K562 (cell line): ENCODE measurements around the gene CARMIL3. TPM values are rescaled to one million over a fixed set of nuclear protein-coding genes. Genes with fewer than 3 reads are reported as not detected.
A peak's percentile ranks its signal among the peaks of the same experiment; 100 is the strongest.

Source experiments
- ATAC-seq: fragments of 200-7000 bp; cut with Tn5 transposase; 3 replicates; pipeline ENCODE4 v1.9.1; 2020; ENCODE audit warnings: moderate library complexity
- Bru-seq: library from RNA; stranded (reverse); fragments of 400-500 nt; gene quantifications from one replicate; lab custom pipeline; 2021; lab: Mats Ljungman, UMichigan
- BruChase-seq, 2 experiments: library from RNA; stranded (reverse); fragments of 400-500 nt; gene quantifications; one replicate each; lab custom pipeline; 2021; lab: Mats Ljungman, UMichigan
- BruUV-seq: library from RNA; stranded (reverse); fragments of 400-500 nt; replicated peaks from 2 replicates; lab custom pipeline; 2021; lab: Mats Ljungman, UMichigan
- CTCF ChIA-PET: fragments of 300-600 bp; formaldehyde crosslinking; extraction: SDS; loops from one replicate; lab custom pipeline; 2021; ENCODE audit warnings: low intra/inter-chr PET ratio; lab: Yijun Ruan, JAX
- POLR2A ChIA-PET: fragments of 300-600, 350-650 bp; sonication (Branson Sonifier 250); formaldehyde crosslinking; extraction: SDS; loops from one replicate; lab custom pipeline; 2021; ENCODE audit warnings: antibody characterized with exemption, inconsistent platforms; lab: Yijun Ruan, JAX
- DNase-seq, 4 experiments: peaks; one replicate each; pipeline versions ENCODE4 v3.0.0 to v3.0.0-alpha.2; 2011 to 2018; ENCODE audit warnings: low spot score in 3 of 4, mixed read lengths in 3 of 4; ENCODE audit errors: extremely low read depth in 1 of 4
- FAIRE-seq: peaks from 2 replicates; lab custom pipeline; 2011; peaks lifted over from hg19 to GRCh38; lab: Jason Lieb, UNC
- H2AFZ ChIP-seq: 2 replicates; pipeline ENCODE4 v1.6.0; 2011; ENCODE audit warnings: low read depth, low read length, control low read depth, inconsistent platforms
- H3K27ac ChIP-seq: fragments of 200-600 bp; 3 replicates; pipeline ENCODE4 v1.8.0; 2011; ENCODE audit warnings: low read depth, mild to moderate bottlenecking, control low read depth, inconsistent platforms, low read length, moderate library complexity, mixed read lengths; ENCODE audit errors: extremely low read depth
- H3K27me3 ChIP-seq, 2 experiments: fragments of 300-600 bp in 1 of 2; 2 replicates in 1 of 2; 3 replicates in 1 of 2; pipeline versions ENCODE4 v1.6.0 to v1.8.0; 2011; ENCODE audit warnings: inconsistent platforms in 2 of 2, low read length in 2 of 2, mild to moderate bottlenecking in 1 of 2, mixed read lengths in 1 of 2, moderate library complexity in 1 of 2; ENCODE audit not compliant: control insufficient read depth in 2 of 2, insufficient read depth in 2 of 2
- H3K36me3 ChIP-seq: fragments of 300-600 bp; 3 replicates; pipeline ENCODE4 v1.8.0; 2011; ENCODE audit warnings: mild to moderate bottlenecking, low read length, inconsistent platforms; ENCODE audit not compliant: control insufficient read depth, insufficient read depth
- H3K4me1 ChIP-seq, 2 experiments: fragments of 200-600 bp in 1 of 2; replicated peaks in 1 of 2; 2 replicates in 1 of 2; 3 replicates in 1 of 2; pipeline versions ENCODE4 v1.5.1 to v1.8.0; 2011; ENCODE audit warnings: inconsistent platforms in 2 of 2, low read length in 2 of 2, mild to moderate bottlenecking in 1 of 2, mixed read lengths in 1 of 2, moderate library complexity in 1 of 2; ENCODE audit not compliant: control insufficient read depth in 2 of 2, insufficient read depth in 2 of 2
- H3K4me2 ChIP-seq: 2 replicates; pipeline ENCODE4 v1.6.1; 2011; ENCODE audit warnings: low read length, control low read depth, inconsistent platforms, mixed read lengths; ENCODE audit not compliant: insufficient read depth
- H3K4me3 ChIP-seq: fragments of 200-600 bp; sonication (generic), shearing (Covaris generic); 2 replicates; pipeline ENCODE4 v1.5.1; 2016; ENCODE audit warnings: control low read depth, inconsistent platforms
- H3K79me2 ChIP-seq: fragments of 200-600 bp; 3 replicates; pipeline ENCODE4 v1.8.0; 2011; ENCODE audit warnings: low read length, inconsistent platforms; ENCODE audit not compliant: control insufficient read depth, insufficient read depth
- H3K9ac ChIP-seq, 2 experiments: 2 replicates each; pipeline versions ENCODE4 v1.6.0 to v1.6.1; 2011; ENCODE audit warnings: low read depth in 2 of 2, low read length in 2 of 2, control low read depth in 1 of 2, inconsistent platforms in 1 of 2, mild to moderate bottlenecking in 1 of 2, mixed read lengths in 1 of 2; ENCODE audit not compliant: insufficient read depth in 1 of 2
- H3K9me1 ChIP-seq: one replicate; pipeline ENCODE4 v1.6.0; 2011; ENCODE audit warnings: inconsistent platforms, mild to moderate bottlenecking, low read length, moderate library complexity; ENCODE audit not compliant: control insufficient read depth, insufficient read depth
- H3K9me3 ChIP-seq: replicated peaks from 2 replicates; pipeline ENCODE4 v1.5.1; 2011; ENCODE audit warnings: low read depth, low read length, inconsistent platforms; ENCODE audit not compliant: control insufficient read depth, insufficient read depth
- H4K20me1 ChIP-seq: replicated peaks from 2 replicates; pipeline ENCODE4 v1.6.1; 2011; ENCODE audit warnings: low read length, inconsistent platforms, mixed read lengths; ENCODE audit not compliant: control insufficient read depth, insufficient read depth
- CEBPG ChIP-seq, 3 experiments: fragments of 200-800 bp in 1 of 3; sonication (Bioruptor generic) in 1 of 3; sonication (generic) in 1 of 3; formaldehyde crosslinking in 1 of 3; IDR thresholded peaks in 2 of 3; conservative IDR thresholded peaks in 1 of 3; 2 replicates each; pipeline versions ENCODE4 v1.6.1 to v1.8.0; 2016 to 2022; ENCODE audit warnings: missing compliant biosample characterization in 2 of 3, missing genetic modification characterization in 2 of 3, mild to moderate bottlenecking in 1 of 3, missing genetic modification reagents in 1 of 3
- CHD2 ChIP-seq: IDR thresholded peaks from 2 replicates; pipeline ENCODE4 v1.6.1; 2011; ENCODE audit warnings: low read depth, low read length
- CREB5 ChIP-seq: fragments of 250-450 bp; sonication (Bioruptor Pico); IDR thresholded peaks from 2 replicates; pipeline ENCODE4 v1.5.0; 2020; ENCODE audit warnings: mild to moderate bottlenecking
- MYC ChIP-seq, 2 experiments: fragments of 250-450 bp in 1 of 2; sonication (Bioruptor Pico) in 1 of 2; IDR thresholded peaks; 2 replicates each; pipeline versions ENCODE4 v1.5.1 to v1.6.1; 2012 to 2021; ENCODE audit warnings: low read depth in 2 of 2, borderline replicate concordance in 1 of 2, improper control_type of control experiment in 1 of 2, low read length in 1 of 2, mild to moderate bottlenecking in 1 of 2, moderate library complexity in 1 of 2
- TEAD1 ChIP-seq, 2 experiments: fragments of 450-650 bp in 1 of 2; sonication (generic) in 1 of 2; formaldehyde crosslinking; IDR thresholded peaks; 2 replicates each; pipeline versions ENCODE4 v1.4.0 to v1.8.0; 2020 to 2022; ENCODE audit warnings: mild to moderate bottlenecking in 2 of 2, missing genetic modification reagents in 1 of 2
- TFAP4 ChIP-seq: sonication (generic); formaldehyde crosslinking; IDR thresholded peaks from 2 replicates; pipeline ENCODE4 v1.8.0; 2022; ENCODE audit warnings: missing genetic modification reagents, mild to moderate bottlenecking, moderate library complexity, borderline replicate concordance
- THAP12 ChIP-seq: fragments of 250-450 bp; sonication (Bioruptor Pico); IDR thresholded peaks from 2 replicates; pipeline ENCODE4 v1.9.0; 2021; ENCODE audit warnings: mild to moderate bottlenecking, inconsistent platforms
- ZC3H11A ChIP-seq: IDR thresholded peaks from 2 replicates; pipeline ENCODE4 v1.6.1; 2012; ENCODE audit warnings: low read depth, low read length, improper control_type of control experiment
- ZNF668 ChIP-seq: fragments of 250-450 bp; sonication (Bioruptor Pico); IDR thresholded peaks from 2 replicates; pipeline ENCODE4 v1.8.0; 2022; ENCODE audit warnings: mild to moderate bottlenecking, inconsistent platforms
- WGBS: fragments of 100-300 bp; shearing (Covaris generic); methylation state at CpG from one replicate; pipeline ENCODE4 v1.1.6; 2016; ENCODE audit warnings: low coverage, mixed read lengths; ENCODE audit not compliant: insufficient coverage; ENCODE audit errors: missing lambda C conversion rate; 5-methylcytosine and 5-hydroxymethylcytosine counted together
- in situ Hi-C: fragments of 300-500 bp; cut with MboI; formaldehyde crosslinking; loops from 4 replicates; pipeline ENCODE4 v1.15.0; 2018; ENCODE audit warnings: inconsistent platforms, mixed read lengths
- intact Hi-C: fragments of 100-400 bp; cut with micrococcal nuclease; formaldehyde crosslinking; loops from 2 replicates; pipeline ENCODE4 v1.14.2; 2022
- long read RNA-seq, 3 experiments: library from polyadenylated mRNA in 2 of 3; library from RNA in 1 of 3; unstranded in 2 of 3; stranded (forward) in 1 of 3; transcript quantifications; one replicate each; pipeline ENCODE4 v2.0.0, GENCODE V29; 2019 to 2022
- polyA minus RNA-seq, 3 experiments: library from RNA; depleted of rRNA, polyadenylated mRNA; stranded (reverse); fragments of >200 nt; gene quantifications; 2 replicates each; pipeline ENCODE4 v1.2.3, GENCODE V29; 2011
- polyA plus RNA-seq, 8 experiments: library from polyadenylated mRNA; depleted of rRNA in 4 of 8; stranded (reverse) in 5 of 8; unstranded in 3 of 8; fragments of >200 nt; fragmentation: Nextera tagmentation in 2 of 8; fragmentation: Illumina TruSeq in 1 of 8; extraction: Ambion mirVana in 2 of 8; extraction: Trizol in 1 of 8; gene quantifications; 2 replicates each; pipeline versions ENCODE4 v1.2.1 to v1.2.3, GENCODE V29; 2011 to 2014; ENCODE audit warnings: inconsistent platforms in 1 of 8, missing spikeins in 1 of 8
- total RNA-seq, 7 experiments: library from RNA; depleted of rRNA in 6 of 7; stranded (reverse); fragments of >200 nt in 6 of 7; fragmentation: Illumina TruSeq in 2 of 7; extraction: Trizol in 2 of 7; gene quantifications; 2 replicates each; pipeline versions ENCODE4 v1.2.1 to v1.2.3, GENCODE V29; 2011 to 2021; ENCODE audit warnings: low replicate concordance in 1 of 7

The CARMIL3 gene
- total RNA-seq (2011; cell fraction: chromatin; rRNA removed; ENCODE audit: low replicate concordance) = 0.19 and 1.2 TPM in 2 replicates
- 0.13 and 0.17 TPM in 2 replicates for total RNA-seq (2011; cell fraction: nucleolus; rRNA removed)
- 0.23 and 0.37 TPM in 2 replicates for total RNA-seq (2011; cell fraction: nucleoplasm; rRNA removed)
- total RNA-seq (2014; rRNA removed) (not detected in 2 replicates), total RNA-seq (2014; rRNA removed; fragmentation: Illumina TruSeq; extraction: Trizol) (not detected in 2 replicates), total RNA-seq (2015; rRNA removed; fragmentation: Illumina TruSeq; extraction: Trizol) (0.04 TPM in 1 of 2 replicates, not detected in the other), total RNA-seq (2021) (0.11 TPM in 1 of 2 replicates, not detected in the other), polyA plus RNA-seq (2011; rRNA removed) (0.05 TPM in 1 of 2 replicates, not detected in the other), polyA plus RNA-seq (2014; fragmentation: Illumina TruSeq; extraction: Trizol) (0.01 TPM in 1 of 2 replicates, not detected in the other), polyA plus RNA-seq (2014; fragmentation: Nextera tagmentation; extraction: Ambion mirVana) (not detected), polyA plus RNA-seq (2014; rRNA removed) (0.07 TPM in 2 replicates), polyA minus RNA-seq (2011; rRNA and poly(A)+ RNA removed) (not detected in 2 replicates), Bru-seq, nascent RNA (percentile 15 among the genes with signal in this experiment), BruChase-seq, experiment 1, labeled RNA remaining after a 2-hour chase (percentile 14 among the genes with signal in this experiment), BruChase-seq, experiment 2, labeled RNA remaining after a 6-hour chase (percentile 20 among the genes with signal in this experiment)
- 0.01 and 0.06 TPM in 2 replicates for polyA plus RNA-seq (2011; cell fraction: cytosol; rRNA removed)
- 0.93 and 0.94 TPM in 2 replicates for polyA plus RNA-seq (2011; cell fraction: nucleus; rRNA removed)
- 0.10 and 0.11 TPM in 2 replicates for polyA plus RNA-seq (2012)
- polyA minus RNA-seq (2011; cell fraction: cytosol; rRNA and poly(A)+ RNA removed) = not detected in 2 replicates
- 0.11 and 0.13 TPM in 2 replicates for polyA minus RNA-seq (2011; cell fraction: nucleus; rRNA and poly(A)+ RNA removed)
- long read RNA-seq, experiment 1 = 0 reads
- long read RNA-seq, experiment 2 = 0 reads
- long read RNA-seq, experiment 3 = 0 reads

GRCh38 chr14:24051789-24052655 is at the start of gene CARMIL3:
Gene CARMIL3 (plus strand): TSS chr14:24052009. CDS start chr14:24052154, 145 bp downstream.
- DNase-seq (peak; percentile 70 to 89 (median 84)), ATAC-seq (peak; percentile 96), FAIRE-seq (no peak)
- intact Hi-C loops (no loop called here), in situ Hi-C loops (loop anchor here (10.0 kb wide), 1 partner anchor 383 kb away; no protein-coding TSS in a partner anchor)
- Histone ChIP-seq H3K4me2 (peak within 1 kb of the TSS; percentile 73), H3K9me1 (no peaks in the 10 kb centered on the region), H3K79me2 (no peaks in the 10 kb centered on the region), H3K27ac (no peak within 1 kb of the TSS), H3K36me3 (no peaks in the 10 kb centered on the region), H3K4me3 (peak within 1 kb of the TSS; percentile 43), H3K9me3 (no peaks in the 10 kb centered on the region), H3K9ac (peak within 1 kb of the TSS; percentile 56 to 88; a peak in 3 of 4 replicates), H3K27me3 (peaks cover 0 to 25% of the 10 kb centered on the region in 2 experiments; a peak in 2 of 5 replicates), H2AFZ (peak within 1 kb of the TSS; percentile 85), H4K20me1 (peaks cover 4% of the 10 kb centered on the region), H3K4me1 (peaks cover 9 to 20% of the 10 kb centered on the region in 2 experiments; a peak in 3 of 5 replicates)
- ChIA-PET POLR2A (interaction anchor here (0.6 to 1.1 kb wide), 3 partner anchors 63 to 237 kb away, joined by 3 read pairs; partner anchors contain the start of gene IRF9), CTCF (no interaction called here)
- WGBS = 1% methylated on average over 14 of the region's 92 CpGs
- no TSS peak for BruUV-seq
- TF ChIP-seq TEAD1 (CRISPR knock-in tag; IDR thresholded peaks at IDR 0.05) (0 out of 4 replicates have a peak, but pooled peaks of 1 of the 2 experiments have one; percentile 13), CHD2 (0 out of 2 replicates have a peak, but pooled peaks have one; percentile 25), CEBPG (CRISPR knock-in tag; IDR thresholded peaks at IDR 0.05) (no peak), CEBPG (tag; conservative IDR thresholded peaks at IDR 0.05 in 1 of 2, IDR thresholded peaks at IDR 0.05 in 1 of 2) (no peak), ZC3H11A (no peak), CREB5 (CRISPR knock-in tag) (no peak), ZNF668 (no peak), TFAP4 (CRISPR knock-in tag) (no peak), THAP12 (CRISPR knock-in tag) (no peak), MYC (IDR thresholded peaks at IDR 0.05; ENCODE audit: low read depth, low read length) (no peak), MYC (CRISPR knock-in tag; IDR thresholded peaks at IDR 0.05; ENCODE audit: borderline replicate concordance, low read depth) (no peak)
